Measurements from ENCODE around the gene C1RL. TPM values are rescaled to one million over a fixed set of nuclear protein-coding genes. Genes with fewer than 3 reads are reported as not detected.

The C1RL gene
- total RNA-seq, 2 donors from 2014 or later = 32.5 to 46.4 TPM

DNA sequence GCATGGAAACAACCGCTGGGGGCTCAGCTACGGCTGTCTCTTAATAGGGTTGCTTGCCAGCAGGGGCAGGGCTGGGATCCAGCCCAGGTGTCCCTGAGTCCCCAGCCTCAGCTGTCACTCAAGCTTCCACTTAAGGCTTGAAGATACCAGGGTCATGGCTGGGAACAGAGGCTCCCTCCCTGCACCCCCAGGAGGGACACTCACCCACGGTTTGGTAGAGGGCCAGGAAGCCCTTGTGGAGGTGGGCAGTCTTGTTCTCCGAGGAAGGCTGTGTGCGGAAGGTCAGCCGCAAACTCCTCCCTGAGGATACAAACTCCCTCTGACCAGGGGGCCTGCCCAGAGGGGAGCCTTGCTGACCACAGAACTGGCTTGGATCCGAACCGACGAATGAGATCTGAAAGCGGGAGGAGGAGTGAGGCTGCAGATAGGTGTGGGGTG lies 7.3 kb downstream of the C1RL start:
- H3K4me3 ChIP-seq (ENCODE audit: low read length) = no peak overlapping the region
- H3K4me1 ChIP-seq (ENCODE audit: control insufficient read depth, insufficient read depth, low read length) = no peaks in the 10 kb centered on the region
- H3K4me3 Mint-ChIP-seq = no peak overlapping the region
- 87 to 91% methylated on average over 4 to 10 of the region's 10 CpGs for WGBS, 2 experiments (ENCODE audit: insufficient coverage in 1 of 2, insufficient read length in 1 of 2)
- H3K4me1 Mint-ChIP-seq = no peaks in the 10 kb centered on the region
- H3K9me3 ChIP-seq (ENCODE audit: control insufficient read depth, low read length) = peaks cover 12% of the 10 kb centered on the region
- H3K9ac ChIP-seq (ENCODE audit: extremely low read depth, low read length, poor library complexity, severe bottlenecking) = no peak overlapping the region
- H3K27ac Mint-ChIP-seq = no peak overlapping the region
- H3K27me3 ChIP-seq (ENCODE audit: control insufficient read depth, insufficient read depth, low read length, poor library complexity, severe bottlenecking) = no peaks in the 10 kb centered on the region
- peaks cover 48% of the 10 kb centered on the region for H3K36me3 Mint-ChIP-seq (ENCODE audit: low read depth)
- no peak for DNase-seq
- peaks cover 2% of the 10 kb centered on the region for H3K27me3 Mint-ChIP-seq (ENCODE audit: insufficient read depth)
- TF ChIP-seq, protein P1, sequence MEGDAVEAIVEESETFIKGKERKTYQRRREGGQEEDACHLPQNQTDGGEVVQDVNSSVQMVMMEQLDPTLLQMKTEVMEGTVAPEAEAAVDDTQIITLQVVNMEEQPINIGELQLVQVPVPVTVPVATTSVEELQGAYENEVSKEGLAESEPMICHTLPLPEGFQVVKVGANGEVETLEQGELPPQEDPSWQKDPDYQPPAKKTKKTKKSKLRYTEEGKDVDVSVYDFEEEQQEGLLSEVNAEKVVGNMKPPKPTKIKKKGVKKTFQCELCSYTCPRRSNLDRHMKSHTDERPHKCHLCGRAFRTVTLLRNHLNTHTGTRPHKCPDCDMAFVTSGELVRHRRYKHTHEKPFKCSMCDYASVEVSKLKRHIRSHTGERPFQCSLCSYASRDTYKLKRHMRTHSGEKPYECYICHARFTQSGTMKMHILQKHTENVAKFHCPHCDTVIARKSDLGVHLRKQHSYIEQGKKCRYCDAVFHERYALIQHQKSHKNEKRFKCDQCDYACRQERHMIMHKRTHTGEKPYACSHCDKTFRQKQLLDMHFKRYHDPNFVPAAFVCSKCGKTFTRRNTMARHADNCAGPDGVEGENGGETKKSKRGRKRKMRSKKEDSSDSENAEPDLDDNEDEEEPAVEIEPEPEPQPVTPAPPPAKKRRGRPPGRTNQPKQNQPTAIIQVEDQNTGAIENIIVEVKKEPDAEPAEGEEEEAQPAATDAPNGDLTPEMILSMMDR (conservative IDR thresholded peaks at IDR 0.05) = peak; percentile 22
- no peak overlapping the region for H3K27ac ChIP-seq (ENCODE audit: low read depth, low read length)
- H3K9me3 Mint-ChIP-seq = peaks cover 12% of the 10 kb centered on the region
- no peaks in the 10 kb centered on the region for H3K36me3 ChIP-seq (ENCODE audit: control insufficient read depth, insufficient read depth, low read length)

DNA sequence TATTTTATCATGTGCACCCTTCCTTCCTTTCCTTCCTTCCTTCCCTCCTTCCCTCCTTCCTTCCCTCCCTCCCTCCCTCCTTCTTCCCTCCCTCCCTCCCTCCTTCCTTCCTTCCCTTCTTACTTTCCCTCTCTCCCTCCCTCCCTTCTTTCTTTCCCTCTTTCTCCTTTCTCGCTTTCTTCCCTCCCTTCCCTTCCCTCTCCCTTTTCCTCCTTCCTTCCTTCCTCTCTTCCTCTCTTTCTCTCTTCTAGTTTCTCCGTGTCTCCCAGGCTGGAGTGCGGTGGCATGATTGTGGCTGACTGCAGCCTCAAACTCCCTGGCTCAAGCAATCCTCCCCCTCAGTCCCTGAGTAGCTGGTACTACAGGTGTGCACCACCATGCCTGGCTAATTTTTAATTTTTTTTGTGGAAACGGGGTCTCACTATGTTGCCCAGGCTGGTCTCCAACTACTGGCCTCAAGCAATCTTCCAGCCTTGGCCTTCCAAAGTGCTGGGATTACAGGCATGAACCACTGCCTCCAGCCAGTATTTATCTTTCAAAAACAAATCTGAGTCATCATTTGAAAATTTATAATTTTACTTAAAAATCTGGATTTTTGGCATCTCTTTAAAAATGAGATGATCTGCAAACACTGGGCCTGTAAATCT lies 7.8 kb downstream of the C1RL start:
- WGBS, 2 experiments (ENCODE audit: insufficient coverage in 1 of 2, insufficient read length in 1 of 2) = 92 to 93% methylated on average over 2 to 4 of the region's 4 CpGs
- H3K4me3 ChIP-seq (ENCODE audit: low read length) = no peak overlapping the region
- no peaks in the 10 kb centered on the region for H3K4me1 ChIP-seq (ENCODE audit: control insufficient read depth, insufficient read depth, low read length)
- H3K9ac ChIP-seq (ENCODE audit: extremely low read depth, low read length, poor library complexity, severe bottlenecking) = no peak overlapping the region
- peaks cover 8% of the 10 kb centered on the region for H3K9me3 ChIP-seq (ENCODE audit: control insufficient read depth, low read length)
- Mint-ChIP-seq H3K4me3 (no peak overlapping the region), H3K27ac (no peak overlapping the region), H3K36me3 (ENCODE audit: low read depth) (peaks cover 43% of the 10 kb centered on the region), H3K9me3 (peaks cover 8% of the 10 kb centered on the region), H3K4me1 (no peaks in the 10 kb centered on the region), H3K27me3 (ENCODE audit: insufficient read depth) (peaks cover 1% of the 10 kb centered on the region)
- no peaks in the 10 kb centered on the region for H3K27me3 ChIP-seq (ENCODE audit: control insufficient read depth, insufficient read depth, low read length, poor library complexity, severe bottlenecking)
- DNase-seq = no peak
- H3K27ac ChIP-seq (ENCODE audit: low read depth, low read length) = no peak overlapping the region
- H3K36me3 ChIP-seq (ENCODE audit: control insufficient read depth, insufficient read depth, low read length) = no peaks in the 10 kb centered on the region
- TF ChIP-seq, protein P1 (conservative IDR thresholded peaks at IDR 0.05) = no peak

DNA sequence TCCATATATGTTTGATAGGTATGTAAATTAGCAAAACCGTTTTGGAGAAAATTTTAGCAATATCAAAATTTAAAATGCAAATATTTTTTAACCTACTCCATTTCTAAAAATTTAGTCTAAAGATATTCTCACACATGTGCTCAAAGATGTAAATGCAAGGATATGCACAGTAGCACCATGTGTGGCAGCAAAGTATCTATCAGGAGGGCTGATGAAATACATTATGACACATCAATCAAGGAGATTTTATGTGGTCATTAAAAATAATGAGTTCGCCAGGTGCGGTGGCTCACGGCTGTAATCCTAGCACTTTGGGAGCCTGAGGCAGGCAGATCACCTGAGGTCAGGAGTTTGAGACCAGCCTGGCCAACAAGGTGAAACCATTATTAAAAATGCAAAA lies 8.8 kb downstream of the C1RL start:
- 94 to 100% methylated on average over 2 to 3 of the region's 4 CpGs for WGBS, 2 experiments (ENCODE audit: insufficient coverage in 1 of 2, insufficient read length in 1 of 2)
- H3K4me3 ChIP-seq (ENCODE audit: low read length) = no peak overlapping the region
- DNase-seq = no peak
- Mint-ChIP-seq H3K9me3 (no peaks in the 10 kb centered on the region), H3K36me3 (ENCODE audit: low read depth) (peaks cover 34% of the 10 kb centered on the region), H3K27me3 (ENCODE audit: insufficient read depth) (peaks cover 1% of the 10 kb centered on the region), H3K27ac (no peak overlapping the region), H3K4me1 (peaks cover 2% of the 10 kb centered on the region), H3K4me3 (no peak overlapping the region)
- no peak overlapping the region for H3K9ac ChIP-seq (ENCODE audit: extremely low read depth, low read length, poor library complexity, severe bottlenecking)
- no peaks in the 10 kb centered on the region for H3K4me1 ChIP-seq (ENCODE audit: control insufficient read depth, insufficient read depth, low read length)
- no peak overlapping the region for H3K27ac ChIP-seq (ENCODE audit: low read depth, low read length)
- no peaks in the 10 kb centered on the region for H3K27me3 ChIP-seq (ENCODE audit: control insufficient read depth, insufficient read depth, low read length, poor library complexity, severe bottlenecking)
- no peaks in the 10 kb centered on the region for H3K9me3 ChIP-seq (ENCODE audit: control insufficient read depth, low read length)
- TF ChIP-seq, protein P1 (conservative IDR thresholded peaks at IDR 0.05) = no peak
- no peaks in the 10 kb centered on the region for H3K36me3 ChIP-seq (ENCODE audit: control insufficient read depth, insufficient read depth, low read length)
